ENCODE measurements around the gene CPA5.

The CPA5 gene

DNA sequence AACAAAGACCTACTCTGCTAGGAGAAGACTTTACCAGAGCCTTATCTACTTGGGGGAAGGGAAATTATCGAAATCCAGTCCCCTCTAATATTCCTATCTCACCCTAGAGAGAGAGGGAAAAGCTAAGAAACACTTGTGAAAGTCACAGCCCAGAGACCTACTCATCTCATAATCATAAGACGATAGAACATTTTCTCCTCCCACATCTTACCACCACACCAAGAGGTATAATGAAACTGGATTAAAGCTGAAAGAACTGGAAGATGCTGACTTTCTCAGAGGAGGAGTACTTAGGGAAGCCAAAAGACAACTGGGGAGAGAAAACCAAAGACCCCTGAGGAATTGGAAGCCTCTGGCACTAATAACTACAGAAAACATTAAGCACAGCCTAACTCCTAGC is 10.8 kb upstream of the CPA5 start:
- DNase-seq, result no peak

DNA sequence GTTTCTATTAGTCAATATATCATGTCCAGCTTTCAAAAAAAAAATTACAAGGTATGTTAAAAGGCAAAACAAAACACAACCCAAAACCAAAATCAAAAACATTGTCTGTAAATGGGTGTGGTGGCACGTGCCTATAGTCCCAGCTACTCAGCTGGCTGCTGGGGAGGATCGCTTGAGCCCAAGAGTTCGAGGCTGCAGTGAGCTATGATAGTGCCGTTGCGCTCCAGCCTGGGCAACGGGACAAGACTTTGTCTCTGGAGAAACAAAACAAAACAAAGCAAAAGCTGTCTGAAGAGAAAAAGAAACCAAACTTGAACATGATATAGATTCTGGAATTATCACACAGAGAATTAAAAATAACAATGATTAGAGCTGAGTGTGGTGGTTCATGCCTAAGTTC is 10.3 kb upstream of the CPA5 start:
- DNase-seq, result no peak

- DNase-seq, result no peak
Measured at GRCh38 chr7:130337410-130337971, 7.1 kb upstream of the CPA5 start.

DNA sequence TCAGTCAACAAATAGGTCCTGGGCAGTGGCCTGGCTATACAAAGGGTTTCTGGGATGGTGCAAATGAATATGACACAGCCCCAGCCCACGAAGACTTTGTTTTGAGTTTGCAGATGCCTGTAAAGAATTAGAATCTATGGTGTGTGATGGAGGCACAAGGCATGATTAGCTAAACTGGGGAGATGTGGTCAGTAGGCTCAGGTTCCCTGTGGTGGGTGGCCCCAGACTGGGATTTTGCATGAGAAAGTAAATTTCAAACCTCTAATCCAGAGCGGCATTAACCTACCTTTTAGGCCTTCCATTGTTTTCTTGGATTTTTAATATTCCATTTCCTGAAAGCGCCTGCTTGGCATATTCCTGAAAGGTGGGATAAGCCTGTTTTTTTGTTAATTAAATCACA is 6.4 kb upstream of the CPA5 start:
- DNase-seq, result no peak

DNA sequence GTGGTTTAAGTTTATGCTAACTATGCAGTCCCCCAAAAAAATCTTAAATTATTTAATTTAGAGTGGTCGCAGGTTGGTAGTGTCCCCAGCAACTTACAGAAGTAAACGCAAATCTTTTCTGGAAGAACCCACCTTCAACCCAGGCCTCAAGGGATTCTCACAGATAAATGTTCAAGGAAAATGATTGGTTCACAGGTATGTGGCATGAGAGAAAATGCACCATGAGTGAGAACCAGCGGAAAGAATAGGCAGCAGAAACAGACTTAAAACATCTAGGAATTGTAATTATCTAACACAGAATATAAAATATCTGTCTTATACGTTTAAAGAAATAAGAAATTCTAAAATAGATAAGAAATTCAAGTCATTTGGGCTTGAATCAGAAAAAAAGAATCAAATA is 2.7 kb upstream of the CPA5 start:
- no peak for DNase-seq

DNA sequence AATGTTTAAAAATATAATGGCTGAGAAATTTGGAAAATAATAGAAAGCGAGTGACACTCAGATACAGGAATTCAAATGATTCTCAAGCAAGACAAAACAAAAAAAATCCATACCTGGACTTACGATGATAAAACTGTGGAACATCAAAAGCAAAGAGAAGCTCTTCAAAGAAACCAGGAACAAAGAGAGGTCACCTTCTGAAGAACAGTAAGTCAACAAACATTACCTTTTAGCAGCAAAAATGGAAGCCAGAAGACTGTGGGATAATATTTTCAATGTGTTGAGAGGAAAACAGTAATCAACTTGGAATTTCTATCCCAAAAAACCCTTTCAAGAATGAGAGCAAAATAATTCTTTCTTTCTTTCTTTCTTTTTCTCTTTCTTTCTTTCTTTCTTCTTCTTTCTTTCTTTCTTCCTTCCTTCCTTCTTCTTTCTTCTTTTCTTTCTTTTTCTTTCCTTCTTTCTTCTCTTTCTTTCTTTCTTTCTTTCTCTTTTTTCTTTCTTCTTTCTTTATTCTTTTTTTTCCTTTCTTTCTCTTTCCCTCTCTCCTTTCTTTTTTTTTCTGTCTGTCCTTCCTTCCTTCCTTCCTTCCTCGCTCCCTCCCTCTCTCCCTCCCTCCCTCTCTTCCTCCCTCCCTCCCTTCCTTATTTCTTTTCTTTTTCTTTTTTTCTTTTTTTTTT is 1.8 kb upstream of the CPA5 start:
- DNase-seq, result no peak

DNA sequence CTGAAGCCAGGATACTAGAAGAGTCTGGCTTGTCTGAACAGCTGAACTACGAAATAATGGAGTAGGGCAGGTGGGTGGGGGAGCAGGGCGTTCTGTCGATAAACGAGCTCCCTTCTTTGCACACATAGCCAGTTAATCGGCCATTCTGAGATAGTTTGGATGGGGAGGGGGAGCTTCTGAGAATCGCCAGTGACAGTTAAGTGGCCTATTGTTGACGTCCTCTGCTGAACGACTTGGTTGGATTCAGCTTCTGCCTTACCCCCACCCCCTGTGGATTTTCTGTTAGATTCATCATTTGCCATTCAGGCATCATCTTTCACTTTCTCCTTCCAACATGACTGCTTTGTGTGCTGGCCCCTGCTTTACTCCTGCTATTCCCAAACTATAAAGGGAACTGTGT is 520 bp downstream of the CPA5 start:
- DNase-seq, result no peak

- DNase-seq, result no peak
Measured at GRCh38 chr7:130345725-130346124, 1.1 kb downstream of the CPA5 start.

GRCh38 chr7:130346177-130346905 is 1.7 kb downstream of the CPA5 start:
- DNase-seq, result no peak

DNA sequence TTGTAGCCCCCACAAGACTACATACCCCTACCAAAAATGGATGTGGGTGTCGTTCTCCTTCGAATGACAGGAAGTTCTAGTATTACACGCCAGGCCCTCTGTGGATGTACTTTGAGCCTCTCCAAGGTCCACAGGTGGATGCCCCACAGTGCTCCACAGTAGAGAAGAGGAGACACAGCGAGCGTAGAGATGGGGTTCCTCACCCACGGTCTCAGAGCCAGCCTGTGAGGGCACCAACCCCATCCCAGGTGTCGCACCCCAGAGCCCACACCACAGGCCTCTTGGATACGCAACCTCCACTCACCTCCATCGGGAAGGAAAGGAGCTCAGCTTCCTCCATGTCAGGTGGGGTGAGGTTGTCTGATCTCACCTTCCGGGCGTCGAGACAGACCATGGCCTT is 2.3 kb downstream of the CPA5 start:
- no peak for DNase-seq

DNA sequence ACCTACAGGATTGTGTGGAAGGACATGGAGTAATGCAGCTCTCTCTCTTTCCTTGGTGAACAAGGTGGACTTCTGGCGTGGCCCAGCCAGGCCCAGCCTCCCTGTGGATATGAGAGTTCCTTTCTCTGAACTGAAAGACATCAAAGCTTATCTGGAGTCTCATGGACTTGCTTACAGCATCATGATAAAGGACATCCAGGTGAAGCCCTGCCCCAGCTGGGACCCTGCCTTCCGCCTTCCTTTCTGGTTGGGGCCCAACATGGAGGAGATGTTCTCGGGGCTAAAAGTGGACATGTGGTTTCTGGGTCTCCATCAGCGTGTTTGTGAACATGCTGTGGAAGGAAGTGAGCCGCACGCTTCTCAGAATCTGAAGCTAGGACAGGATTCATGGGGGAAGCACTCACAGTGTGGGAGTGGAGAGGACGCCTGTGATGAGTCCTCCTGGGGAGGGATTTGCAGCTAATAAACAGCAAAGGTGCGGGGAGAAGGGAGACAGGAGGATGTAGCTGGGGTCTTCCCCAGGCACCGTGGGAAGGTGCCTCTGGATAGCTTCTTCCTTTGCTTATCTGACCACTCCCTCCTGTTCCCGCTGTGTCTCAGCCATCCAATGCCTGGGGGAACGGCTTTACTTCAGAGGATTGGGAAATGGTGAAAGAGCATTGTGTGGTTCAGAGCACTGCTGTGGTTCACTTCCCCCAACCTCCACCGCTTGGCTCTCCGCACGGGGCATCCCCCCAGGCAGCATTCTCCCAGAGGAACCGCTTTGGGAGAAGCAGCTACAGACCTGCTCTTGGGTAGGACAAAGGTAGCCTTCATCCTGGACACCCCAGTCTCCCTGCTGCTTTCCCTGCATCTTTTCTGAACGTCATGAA is 5.5 kb downstream of the CPA5 start:
- DNase-seq, result no peak

DNA sequence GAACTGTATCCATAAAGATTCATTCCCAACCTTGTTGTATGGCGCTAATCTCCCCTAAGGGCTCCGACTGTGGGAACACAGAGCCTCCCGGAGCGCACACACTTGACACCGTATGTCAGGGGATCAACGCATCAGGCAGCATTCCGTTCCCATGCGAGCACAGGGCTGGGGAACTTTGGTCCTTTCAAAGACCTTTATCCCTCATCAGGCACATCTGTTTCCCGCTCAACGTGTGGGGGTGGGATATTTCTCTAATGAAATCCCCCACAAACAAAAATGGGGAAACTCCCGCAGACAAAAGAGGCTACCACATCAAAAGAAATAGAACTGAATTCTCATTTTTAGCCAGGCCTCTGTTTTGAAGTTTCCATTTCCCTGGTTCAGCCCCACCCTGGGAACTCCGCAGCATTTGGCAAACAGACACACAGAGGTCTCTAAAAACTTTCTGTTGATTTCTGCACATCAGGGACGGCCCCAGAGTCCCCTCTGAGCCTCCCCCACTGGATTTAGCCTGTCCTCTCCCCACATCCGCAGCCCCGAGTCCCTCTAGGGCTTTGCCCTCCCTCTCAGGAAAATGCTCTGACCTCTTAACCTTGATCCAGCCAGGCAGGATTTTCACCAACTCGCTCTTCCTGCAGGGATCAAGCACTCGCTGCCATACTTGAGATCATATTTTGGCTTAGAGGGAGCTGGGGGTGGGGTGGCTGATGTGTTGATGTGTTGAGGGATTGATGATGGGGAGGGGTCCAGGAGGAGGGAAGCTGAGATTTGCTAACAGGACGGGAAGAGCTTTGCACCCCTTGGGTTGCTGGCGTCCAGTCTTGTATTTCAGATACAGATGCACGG is 6.6 kb downstream of the CPA5 start:
- DNase-seq, result no peak

DNA sequence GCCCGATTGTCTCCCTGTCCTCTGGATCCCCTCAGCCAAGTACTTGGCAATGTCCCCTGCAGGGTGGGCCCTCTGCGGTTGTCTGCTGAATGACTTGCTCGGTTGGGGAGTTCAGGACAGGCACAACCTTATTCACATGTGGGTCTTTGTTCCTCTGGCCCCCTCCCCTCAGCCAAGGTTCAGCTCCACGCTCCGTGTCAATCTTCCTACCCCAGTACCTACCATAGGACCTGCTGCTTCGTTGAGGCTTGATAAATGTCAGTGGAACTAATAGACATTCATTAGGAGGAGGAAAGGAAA is 7.1 kb downstream of the CPA5 start:
- DNase-seq, result no peak

GRCh38 chr7:130352194-130353074 is 7.8 kb downstream of the CPA5 start:
- no peak for DNase-seq

DNA sequence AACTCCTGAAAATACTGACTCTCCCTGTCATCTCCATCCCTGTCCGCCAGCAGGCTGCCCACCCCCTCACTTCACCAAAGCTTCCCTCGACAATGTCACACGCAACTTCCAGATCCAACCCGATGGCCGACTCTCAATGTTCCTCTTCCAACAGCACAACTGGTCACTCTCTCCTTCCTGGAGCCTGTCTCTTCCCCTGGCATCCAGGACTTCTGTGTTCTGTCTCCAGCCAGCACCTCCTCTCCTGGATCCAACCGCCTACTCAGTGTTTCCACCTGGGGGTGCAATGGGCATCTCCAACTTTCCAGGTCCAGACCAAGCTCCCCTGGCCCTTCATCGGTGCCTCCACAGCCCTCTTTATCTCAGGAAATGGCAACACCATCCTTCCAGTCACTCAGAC is 8.6 kb downstream of the CPA5 start:
- DNase-seq, result no peak

- no peak for DNase-seq
Measured at GRCh38 chr7:130356121-130356875, 11.7 kb downstream of the CPA5 start.

DNA sequence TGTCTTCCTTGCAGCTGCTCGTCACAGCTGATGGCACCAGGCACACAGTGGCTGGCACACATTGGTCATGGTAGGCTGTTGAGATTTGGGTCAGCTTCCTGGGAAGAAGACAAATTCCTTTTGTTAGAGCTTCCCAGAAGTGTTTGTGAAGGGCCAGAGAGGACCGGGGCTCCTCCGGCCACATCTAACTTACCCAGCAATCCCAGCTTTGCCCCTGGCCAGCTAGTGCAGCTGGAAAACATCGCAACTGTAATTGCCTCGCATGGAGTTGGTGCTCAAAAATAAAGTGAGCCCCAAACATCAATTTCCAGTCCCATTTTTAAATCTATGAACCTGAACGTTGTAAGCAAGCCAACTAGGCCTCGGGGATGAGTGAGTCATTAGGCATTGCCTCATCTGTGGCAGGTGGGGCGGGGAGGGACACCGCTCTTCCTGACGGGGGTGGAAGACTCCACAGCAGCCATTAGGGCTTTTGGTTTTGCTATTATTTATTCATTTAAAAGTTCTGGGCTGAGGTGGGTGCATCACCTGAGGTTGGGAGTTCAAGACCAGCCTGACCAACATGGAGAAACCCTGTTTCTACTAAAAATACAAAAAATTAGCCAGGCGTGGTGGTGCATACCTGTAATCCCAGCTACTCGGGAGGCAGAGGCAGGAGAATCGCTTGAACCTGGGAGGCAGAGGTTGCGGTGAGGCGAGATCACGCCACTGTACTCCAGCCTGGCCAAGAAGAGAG is 12.4 kb downstream of the CPA5 start:
- no peak for DNase-seq

- no peak for DNase-seq
Measured at GRCh38 chr7:130358471-130358870, 13.9 kb downstream of the CPA5 start.

DNA sequence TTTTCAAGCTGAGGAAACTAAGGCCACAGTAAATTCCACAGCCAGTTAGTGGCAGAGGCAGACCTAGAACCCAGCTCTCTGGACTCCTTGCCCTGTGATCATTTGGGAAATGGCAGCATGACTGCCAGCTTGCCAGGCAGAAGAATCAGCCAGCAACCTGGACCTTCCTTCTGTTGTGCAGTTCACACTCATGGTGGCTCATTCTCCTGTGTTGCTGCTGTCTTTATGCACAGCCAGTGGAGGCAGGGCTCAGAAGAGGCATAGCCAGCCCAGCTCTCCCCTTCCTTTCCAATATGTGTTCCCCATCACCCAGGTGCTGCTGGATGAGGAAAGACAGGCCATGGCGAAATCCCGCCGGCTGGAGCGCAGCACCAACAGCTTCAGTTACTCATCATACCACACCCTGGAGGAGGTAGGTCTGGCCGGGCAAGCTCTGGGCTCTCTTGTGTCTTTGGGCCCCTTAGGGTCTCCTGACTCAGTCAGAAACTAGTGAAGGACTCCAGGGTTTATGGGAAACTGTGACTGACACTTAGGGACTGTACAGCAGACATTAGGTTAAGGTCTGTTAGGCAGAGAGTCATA is 14.8 kb downstream of the CPA5 start:
- DNase-seq, result no peak

DNA sequence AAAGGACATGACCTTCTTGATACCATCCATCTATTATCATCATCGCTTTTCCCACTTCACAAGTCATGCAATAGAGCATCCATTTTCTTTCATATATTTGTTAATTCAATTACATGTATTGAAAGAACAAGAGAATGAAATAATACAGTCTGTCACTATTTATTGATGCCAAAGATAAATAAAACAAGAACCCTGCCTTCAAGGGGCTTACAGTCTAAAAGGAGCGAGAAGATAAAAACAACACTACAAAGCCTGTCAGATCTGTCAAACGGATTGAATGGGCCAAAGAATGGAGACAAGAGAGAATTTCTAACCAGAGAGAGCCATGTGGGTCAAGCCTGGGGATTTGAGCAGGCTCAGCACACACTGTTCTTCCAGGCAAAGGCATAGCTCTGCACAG is 15.9 kb downstream of the CPA5 start:
- no peak for DNase-seq

Measured in CD4-positive, alpha-beta T cell treated with Interleukin-4 for 4 hours (primary cell).